Natural killer cell (primary cell): ENCODE data around the gene ATF6B. TPM values are rescaled to one million over a fixed set of nuclear protein-coding genes. Genes with fewer than 3 reads are reported as not detected.

Experiments used
- ATAC-seq, 3 donors: fragments of 150-1000 bp in 2 of 3; fragments of 200-7000 bp in 1 of 3; cut with Tn5 transposase; 1 replicate in 1 of 3; 2 replicates in 2 of 3; pipeline ENCODE4 v1.10.0; 2021; ENCODE audit warnings: mild to moderate bottlenecking in 2 of 3, moderate library complexity in 2 of 3
- DNase-seq, 2 donors: peaks; one replicate each; pipeline versions ENCODE4 v3.0.0 to v3.0.0-alpha.2; 2013 to 2021; ENCODE audit warnings: mixed read lengths in 1 of 2
- H3K27ac ChIP-seq: one replicate; pipeline ENCODE4 v1.5.1; 2013; ENCODE audit warnings: mild to moderate bottlenecking, low read length
- H3K27me3 ChIP-seq: one replicate; pipeline ENCODE4 v1.6.1; 2013; ENCODE audit warnings: low read length; ENCODE audit not compliant: control insufficient read depth, insufficient read depth
- H3K36me3 ChIP-seq: one replicate; pipeline ENCODE4 v1.6.1; 2013; ENCODE audit warnings: low read length; ENCODE audit not compliant: control insufficient read depth, insufficient read depth
- H3K4me1 ChIP-seq: one replicate; pipeline ENCODE4 v1.6.1; 2013; ENCODE audit warnings: low read length; ENCODE audit not compliant: control insufficient read depth, insufficient read depth
- H3K4me3 ChIP-seq: one replicate; pipeline ENCODE4 v1.5.1; 2013; ENCODE audit warnings: low read length
- H3K9me3 ChIP-seq: one replicate; pipeline ENCODE4 v1.6.1; 2013; ENCODE audit warnings: low read length; ENCODE audit not compliant: control insufficient read depth, insufficient read depth
- H3K27ac Mint-ChIP-seq, 2 donors: one replicate each; pipeline ENCODE4 v1.8.0; 2022; ENCODE audit warnings: mild to moderate bottlenecking in 2 of 2, mixed read lengths in 2 of 2, moderate library complexity in 1 of 2
- H3K27me3 Mint-ChIP-seq, 2 donors: one replicate each; pipeline ENCODE4 v1.8.0; 2022; ENCODE audit warnings: low read depth in 2 of 2, mixed read lengths in 2 of 2
- H3K36me3 Mint-ChIP-seq: one replicate; pipeline ENCODE4 v1.8.0; 2022; ENCODE audit warnings: mixed read lengths
- H3K4me1 Mint-ChIP-seq, 2 donors: one replicate each; pipeline ENCODE4 v1.8.0; 2022; ENCODE audit warnings: mixed read lengths in 2 of 2
- H3K4me3 Mint-ChIP-seq: one replicate; pipeline ENCODE4 v1.8.0; 2022; ENCODE audit warnings: mild to moderate bottlenecking, moderate library complexity, mixed read lengths
- H3K9me3 Mint-ChIP-seq, 2 donors: one replicate each; pipeline ENCODE4 v1.8.0; 2022; ENCODE audit warnings: mixed read lengths in 2 of 2
- WGBS: methylation state at CpG from one replicate; pipeline ENCODE4 v1.1.7; 2013; ENCODE audit warnings: missing lambda C conversion rate; ENCODE audit not compliant: insufficient coverage; 5-methylcytosine and 5-hydroxymethylcytosine counted together
- intact Hi-C: fragments of 100-400 bp; cut with micrococcal nuclease; formaldehyde crosslinking; loops from one replicate; pipeline ENCODE4 v1.14.2; 2022
- total RNA-seq, 4 donors: library from RNA; stranded (reverse); fragments of 120-200 nt in 1 of 4; gene quantifications; one replicate each; pipeline versions ENCODE4 v1.2.3 to v1.2.4, GENCODE V29; 2013 to 2022
- TF ChIP-seq, protein P1 (sequence below): fragments of 200-600 bp; IDR thresholded peaks from one replicate; pipeline ENCODE4 v1.8.0; 2022; ENCODE audit warnings: antibody characterized with exemption

ATF6B gene
- total RNA-seq, 3 donors from 2014 or later (not counting 1 experiment from before 2014, with no cell fraction given) = 157 to 187 (median 178) TPM

GRCh38 chr6:32079566-32080290 lies 48.3 kb downstream of the ATF6B start:
- H3K4me3 Mint-ChIP-seq = no peak overlapping the region
- TF ChIP-seq, protein P1, sequence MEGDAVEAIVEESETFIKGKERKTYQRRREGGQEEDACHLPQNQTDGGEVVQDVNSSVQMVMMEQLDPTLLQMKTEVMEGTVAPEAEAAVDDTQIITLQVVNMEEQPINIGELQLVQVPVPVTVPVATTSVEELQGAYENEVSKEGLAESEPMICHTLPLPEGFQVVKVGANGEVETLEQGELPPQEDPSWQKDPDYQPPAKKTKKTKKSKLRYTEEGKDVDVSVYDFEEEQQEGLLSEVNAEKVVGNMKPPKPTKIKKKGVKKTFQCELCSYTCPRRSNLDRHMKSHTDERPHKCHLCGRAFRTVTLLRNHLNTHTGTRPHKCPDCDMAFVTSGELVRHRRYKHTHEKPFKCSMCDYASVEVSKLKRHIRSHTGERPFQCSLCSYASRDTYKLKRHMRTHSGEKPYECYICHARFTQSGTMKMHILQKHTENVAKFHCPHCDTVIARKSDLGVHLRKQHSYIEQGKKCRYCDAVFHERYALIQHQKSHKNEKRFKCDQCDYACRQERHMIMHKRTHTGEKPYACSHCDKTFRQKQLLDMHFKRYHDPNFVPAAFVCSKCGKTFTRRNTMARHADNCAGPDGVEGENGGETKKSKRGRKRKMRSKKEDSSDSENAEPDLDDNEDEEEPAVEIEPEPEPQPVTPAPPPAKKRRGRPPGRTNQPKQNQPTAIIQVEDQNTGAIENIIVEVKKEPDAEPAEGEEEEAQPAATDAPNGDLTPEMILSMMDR = no peak
- DNase-seq = no peak
- WGBS = 82% methylated on average over 7 of the region's 7 CpGs
- Histone ChIP-seq H3K27me3 (no peaks in the 10 kb centered on the region), H3K27ac (no peak overlapping the region), H3K36me3 (no peaks in the 10 kb centered on the region), H3K4me1 (no peaks in the 10 kb centered on the region), H3K9me3 (no peaks in the 10 kb centered on the region), H3K4me3 (no peak overlapping the region)
- H3K4me1 Mint-ChIP-seq = no peaks in the 10 kb centered on the region
- no peak for ATAC-seq
- no peak overlapping the region for H3K27ac Mint-ChIP-seq
- H3K36me3 Mint-ChIP-seq = no peaks in the 10 kb centered on the region
- intact Hi-C loops = no loop called here
- H3K27me3 Mint-ChIP-seq = peaks cover 10 to 11% of the 10 kb centered on the region in 2 donors
- no peaks in the 10 kb centered on the region for H3K9me3 Mint-ChIP-seq

DNA sequence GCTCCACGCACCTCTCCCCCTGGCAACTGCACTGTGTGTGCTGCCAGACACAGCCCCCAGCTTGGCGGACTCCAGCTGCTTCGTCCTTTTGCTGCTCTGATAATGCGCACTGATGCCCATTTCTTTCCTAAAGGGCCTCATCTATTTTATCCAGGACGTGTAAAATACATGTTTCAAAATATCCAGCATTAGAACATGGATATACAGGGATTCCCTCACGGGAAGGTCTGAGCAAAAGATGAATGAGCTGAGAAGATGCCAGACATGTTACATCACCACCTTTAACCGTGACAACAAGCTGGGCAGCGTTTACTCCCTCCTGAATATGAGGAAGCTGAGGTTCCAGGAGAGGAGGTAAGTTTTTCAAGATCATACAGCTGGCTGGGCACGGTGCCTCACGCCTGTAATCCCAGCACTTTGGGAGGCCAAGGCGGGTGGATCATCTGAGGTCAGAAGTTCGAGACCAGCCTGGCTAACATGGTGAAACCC lies 51.7 kb downstream of the ATF6B start:
- H3K4me1 ChIP-seq = no peaks in the 10 kb centered on the region
- intact Hi-C loops = no loop called here
- H3K36me3 ChIP-seq = no peaks in the 10 kb centered on the region
- 73% methylated on average over 8 of the region's 12 CpGs for WGBS
- ATAC-seq (no peak), DNase-seq (no peak)
- no peaks in the 10 kb centered on the region for H3K36me3 Mint-ChIP-seq
- peaks cover 0 to 6% of the 10 kb centered on the region in 2 donors for H3K27me3 Mint-ChIP-seq
- H3K4me1 Mint-ChIP-seq = no peaks in the 10 kb centered on the region
- TF ChIP-seq, protein P1 = no peak
- H3K4me3 Mint-ChIP-seq = no peak overlapping the region
- no peaks in the 10 kb centered on the region for H3K9me3 Mint-ChIP-seq
- no peaks in the 10 kb centered on the region for H3K9me3 ChIP-seq
- H3K27me3 ChIP-seq = no peaks in the 10 kb centered on the region
- no peak overlapping the region for H3K27ac ChIP-seq
- no peak overlapping the region for H3K4me3 ChIP-seq
- no peak overlapping the region for H3K27ac Mint-ChIP-seq

GRCh38 chr6:32075781-32076180 lies 52.3 kb downstream of the ATF6B start:
- no peaks in the 10 kb centered on the region for H3K9me3 Mint-ChIP-seq
- ATAC-seq (no peak), DNase-seq (no peak)
- intact Hi-C loops = no loop called here
- H3K27ac ChIP-seq = no peak overlapping the region
- peaks cover 0 to 6% of the 10 kb centered on the region in 2 donors for H3K27me3 Mint-ChIP-seq
- TF ChIP-seq, protein P1 = no peak
- no peaks in the 10 kb centered on the region for H3K4me1 ChIP-seq
- no peaks in the 10 kb centered on the region for H3K36me3 Mint-ChIP-seq
- no peaks in the 10 kb centered on the region for H3K27me3 ChIP-seq
- whole genome bisulfite sequencing = 94% methylated on average over 3 of the region's 3 CpGs
- H3K9me3 ChIP-seq = no peaks in the 10 kb centered on the region
- no peaks in the 10 kb centered on the region for H3K36me3 ChIP-seq
- no peak overlapping the region for H3K4me3 ChIP-seq
- H3K27ac Mint-ChIP-seq = no peak overlapping the region
- no peaks in the 10 kb centered on the region for H3K4me1 Mint-ChIP-seq
- no peak overlapping the region for H3K4me3 Mint-ChIP-seq
